ENCODE results near the gene KRTAP5-11.
"Not testable (repeated sequence)": the region's sequence is repeated elsewhere in the genome, so short reads cannot be mapped to it uniquely, and the experiment has no call there.

DNA sequence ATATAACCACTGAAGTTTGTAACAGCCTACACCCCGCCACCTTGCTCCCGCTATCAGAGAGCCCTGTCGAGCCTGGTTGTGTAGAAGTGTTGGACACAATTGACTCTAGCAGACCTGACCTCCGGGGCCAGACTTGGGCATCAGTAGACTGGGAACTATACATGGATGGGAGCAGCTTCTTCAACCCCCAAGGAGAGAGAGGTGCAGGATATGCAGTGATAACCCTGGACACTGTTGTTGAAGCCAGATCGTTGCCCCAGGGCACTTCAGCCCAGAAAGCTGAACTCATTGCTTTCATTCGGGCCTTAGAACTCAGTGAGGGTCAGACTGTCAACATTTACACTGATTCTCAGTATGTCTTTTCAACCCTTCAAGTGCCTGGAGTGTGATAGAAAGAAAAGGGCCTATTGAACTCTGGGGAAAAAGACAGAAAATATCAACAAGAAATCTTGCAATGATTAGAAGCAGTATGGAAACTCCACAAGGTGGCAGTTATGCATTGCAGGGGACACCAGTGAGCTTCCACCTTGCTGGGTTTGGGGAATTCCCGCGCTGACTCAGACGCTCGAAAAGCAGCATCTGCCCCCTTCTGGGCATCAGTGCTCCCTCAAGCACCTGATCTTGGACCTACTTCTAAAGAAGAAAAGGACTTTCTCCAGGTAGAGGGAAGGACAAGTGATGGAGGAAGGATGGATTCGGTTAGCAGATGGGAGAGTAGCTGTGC is 6.3 kb upstream of the KRTAP5-11 start:
- not testable (repeated sequence) for TF ChIP-seq RNF2 (IDR thresholded peaks at IDR 0.05; ENCODE audit: borderline replicate concordance, low read depth, low read length, missing control alignments, poor library complexity, severe bottlenecking); TAF7 (optimal IDR thresholded peaks at IDR 0.05; ENCODE audit: borderline replicate concordance, low read depth, low read length); RFX5 (IDR thresholded peaks at IDR 0.05; ENCODE audit: borderline replicate concordance, low read depth, low read length); BCL11A (IDR thresholded peaks at IDR 0.05; ENCODE audit: low read depth in 2 of 2, low read length in 2 of 2); ZNF274 (IDR thresholded peaks at IDR 0.05; ENCODE audit: borderline replicate concordance, extremely low read depth, low read length); CREB1 (IDR thresholded peaks at IDR 0.05); POLR2A (IDR thresholded peaks at IDR 0.05; ENCODE audit: control extremely low read depth in 1 of 2, low read depth in 2 of 2, low read length in 2 of 2); SIX5 (IDR thresholded peaks at IDR 0.05; ENCODE audit: low read depth, low read length); CHD1 (IDR thresholded peaks at IDR 0.05; ENCODE audit: low read depth, low read length)
- TF ChIP-seq, protein P1, sequence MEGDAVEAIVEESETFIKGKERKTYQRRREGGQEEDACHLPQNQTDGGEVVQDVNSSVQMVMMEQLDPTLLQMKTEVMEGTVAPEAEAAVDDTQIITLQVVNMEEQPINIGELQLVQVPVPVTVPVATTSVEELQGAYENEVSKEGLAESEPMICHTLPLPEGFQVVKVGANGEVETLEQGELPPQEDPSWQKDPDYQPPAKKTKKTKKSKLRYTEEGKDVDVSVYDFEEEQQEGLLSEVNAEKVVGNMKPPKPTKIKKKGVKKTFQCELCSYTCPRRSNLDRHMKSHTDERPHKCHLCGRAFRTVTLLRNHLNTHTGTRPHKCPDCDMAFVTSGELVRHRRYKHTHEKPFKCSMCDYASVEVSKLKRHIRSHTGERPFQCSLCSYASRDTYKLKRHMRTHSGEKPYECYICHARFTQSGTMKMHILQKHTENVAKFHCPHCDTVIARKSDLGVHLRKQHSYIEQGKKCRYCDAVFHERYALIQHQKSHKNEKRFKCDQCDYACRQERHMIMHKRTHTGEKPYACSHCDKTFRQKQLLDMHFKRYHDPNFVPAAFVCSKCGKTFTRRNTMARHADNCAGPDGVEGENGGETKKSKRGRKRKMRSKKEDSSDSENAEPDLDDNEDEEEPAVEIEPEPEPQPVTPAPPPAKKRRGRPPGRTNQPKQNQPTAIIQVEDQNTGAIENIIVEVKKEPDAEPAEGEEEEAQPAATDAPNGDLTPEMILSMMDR (IDR thresholded peaks at IDR 0.05; ENCODE audit: control extremely low read depth in 1 of 3, insufficient read depth in 1 of 3, low read depth in 1 of 3, low read length in 3 of 3), result peak; percentile 24 to 50 (median 43)
- TF ChIP-seq, protein P2, sequence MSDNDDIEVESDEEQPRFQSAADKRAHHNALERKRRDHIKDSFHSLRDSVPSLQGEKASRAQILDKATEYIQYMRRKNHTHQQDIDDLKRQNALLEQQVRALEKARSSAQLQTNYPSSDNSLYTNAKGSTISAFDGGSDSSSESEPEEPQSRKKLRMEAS (IDR thresholded peaks at IDR 0.05), result not testable (repeated sequence)
- TF ChIP-seq, protein P3, sequence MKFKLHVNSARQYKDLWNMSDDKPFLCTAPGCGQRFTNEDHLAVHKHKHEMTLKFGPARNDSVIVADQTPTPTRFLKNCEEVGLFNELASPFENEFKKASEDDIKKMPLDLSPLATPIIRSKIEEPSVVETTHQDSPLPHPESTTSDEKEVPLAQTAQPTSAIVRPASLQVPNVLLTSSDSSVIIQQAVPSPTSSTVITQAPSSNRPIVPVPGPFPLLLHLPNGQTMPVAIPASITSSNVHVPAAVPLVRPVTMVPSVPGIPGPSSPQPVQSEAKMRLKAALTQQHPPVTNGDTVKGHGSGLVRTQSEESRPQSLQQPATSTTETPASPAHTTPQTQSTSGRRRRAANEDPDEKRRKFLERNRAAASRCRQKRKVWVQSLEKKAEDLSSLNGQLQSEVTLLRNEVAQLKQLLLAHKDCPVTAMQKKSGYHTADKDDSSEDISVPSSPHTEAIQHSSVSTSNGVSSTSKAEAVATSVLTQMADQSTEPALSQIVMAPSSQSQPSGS (IDR thresholded peaks at IDR 0.05; ENCODE audit: low read length), result not testable (repeated sequence)

All from H1 (cell line).